HG03095 (cell line): Measurements from ENCODE around the gene ZNF606.
"Not testable (repeated sequence)": the region's sequence is repeated elsewhere in the genome, so short reads cannot be mapped to it uniquely, and the experiment has no call there.

ENCODE experiments used
- ATAC-seq: cut with Tn5 transposase; IDR thresholded peaks from one replicate; pipeline ENCODE4 v1.9.1; 2021; ENCODE audit warnings: moderate library complexity; ENCODE audit not compliant: unreplicated experiment

The ZNF606 gene

DNA sequence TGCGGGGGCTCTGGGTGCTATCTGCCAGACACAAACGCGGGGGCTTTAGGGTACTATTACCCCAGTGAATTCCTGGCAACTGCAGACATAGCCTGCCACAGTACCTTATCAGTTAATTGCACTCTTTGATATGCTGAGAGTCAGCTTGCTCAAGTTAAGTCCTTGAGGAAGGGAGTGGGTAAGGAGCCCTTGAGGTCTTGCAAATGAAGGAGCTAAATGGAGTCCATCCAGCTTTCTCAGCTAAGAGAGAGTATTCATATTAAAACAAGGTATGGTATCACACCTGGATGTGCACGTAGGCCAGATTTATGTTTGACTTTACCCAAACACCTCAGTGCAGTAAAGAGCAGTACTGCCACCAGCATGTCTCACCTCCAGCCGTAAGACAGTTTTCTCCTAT is 11.5 kb upstream of the ZNF606 start:
- ATAC-seq, result no peak

DNA sequence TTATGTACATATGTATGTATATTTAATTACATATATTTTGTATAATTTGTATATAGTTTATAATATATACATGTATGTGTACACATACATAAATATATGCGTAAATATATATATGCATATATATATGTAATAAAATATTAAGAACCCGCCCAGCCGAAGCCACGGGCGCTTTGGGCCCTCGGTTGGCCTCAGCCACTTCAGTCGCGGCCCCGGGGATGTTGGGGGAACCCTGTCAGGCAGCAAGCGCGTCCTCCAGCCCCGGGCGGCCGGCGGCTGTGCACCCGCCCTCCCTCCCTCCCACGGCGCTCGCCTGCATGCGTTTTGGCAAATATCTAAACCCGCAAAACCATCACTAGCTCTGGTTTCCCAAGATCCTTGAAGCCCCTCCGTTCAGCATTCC is 7.9 kb upstream of the ZNF606 start:
- ATAC-seq, result no peak

DNA sequence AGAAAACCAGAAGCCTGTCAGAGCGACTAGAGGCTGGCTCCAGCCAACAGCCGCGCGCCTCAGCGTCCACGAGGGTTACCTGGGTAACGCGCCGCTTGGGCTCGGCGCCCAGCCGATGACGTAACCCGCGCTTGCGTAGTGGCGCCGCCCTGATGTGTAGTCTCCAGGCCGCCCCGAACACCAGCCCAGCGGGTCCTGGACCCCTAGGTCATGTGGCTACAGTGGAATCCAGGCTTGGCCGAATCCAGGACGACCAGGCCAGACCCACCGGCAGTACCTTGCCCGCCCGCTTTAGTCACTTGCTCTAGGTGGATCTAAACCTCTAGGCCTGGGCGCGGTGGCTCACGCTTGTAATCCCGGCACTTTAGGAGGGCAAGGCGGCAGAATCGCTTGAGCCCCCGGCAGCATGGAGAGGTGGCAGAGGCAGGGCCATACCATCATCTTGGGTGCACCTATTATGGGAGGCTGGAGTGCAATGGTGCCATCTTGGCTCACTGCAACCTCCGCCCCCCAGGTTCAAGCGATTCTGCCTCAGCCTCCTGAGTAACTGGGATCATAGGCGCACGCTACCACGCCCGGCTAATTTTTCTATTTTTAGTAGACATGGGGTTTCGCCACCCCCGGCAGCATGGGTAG is 7.2 kb upstream of the ZNF606 start:
- no peak for ATAC-seq

DNA sequence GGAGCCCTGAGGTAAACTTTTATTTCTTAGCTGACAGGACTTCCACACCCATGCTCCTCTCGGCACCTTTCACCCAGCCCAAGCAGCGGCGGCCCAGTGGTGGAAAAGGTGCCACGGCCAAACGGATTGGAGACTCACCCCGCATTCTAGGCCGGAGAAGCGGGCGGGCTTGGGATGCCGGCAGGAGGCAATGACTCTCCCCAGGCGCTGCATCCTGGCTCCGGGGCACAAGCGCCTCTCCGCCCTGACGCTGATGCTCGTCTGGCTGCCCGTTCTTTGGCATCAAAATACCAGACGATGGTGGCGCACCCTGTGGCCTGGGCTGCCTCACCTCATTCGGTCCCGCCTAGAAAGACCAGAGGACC is 6.7 kb upstream of the ZNF606 start:
- ATAC-seq, result no peak

DNA sequence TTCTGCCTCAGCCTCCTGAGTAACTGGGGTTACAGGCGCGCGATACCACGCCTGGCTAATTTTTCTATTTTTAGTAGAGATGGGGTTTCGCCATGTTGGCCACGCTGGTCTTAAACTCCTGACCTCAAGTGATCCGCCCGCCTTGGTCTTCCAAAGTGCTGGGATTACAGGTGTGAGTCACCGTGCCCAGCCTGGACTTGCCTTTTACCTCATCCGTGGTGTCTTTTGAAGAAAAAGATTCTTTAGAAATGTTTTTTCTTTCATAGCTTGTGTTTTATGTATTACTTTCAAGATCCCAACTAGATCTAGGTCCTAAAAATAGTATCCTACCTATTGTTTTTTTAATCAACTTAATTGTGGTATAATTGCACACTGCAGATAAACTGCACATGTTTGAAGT is 6.3 kb upstream of the ZNF606 start:
- ATAC-seq, result not testable (repeated sequence)

DNA sequence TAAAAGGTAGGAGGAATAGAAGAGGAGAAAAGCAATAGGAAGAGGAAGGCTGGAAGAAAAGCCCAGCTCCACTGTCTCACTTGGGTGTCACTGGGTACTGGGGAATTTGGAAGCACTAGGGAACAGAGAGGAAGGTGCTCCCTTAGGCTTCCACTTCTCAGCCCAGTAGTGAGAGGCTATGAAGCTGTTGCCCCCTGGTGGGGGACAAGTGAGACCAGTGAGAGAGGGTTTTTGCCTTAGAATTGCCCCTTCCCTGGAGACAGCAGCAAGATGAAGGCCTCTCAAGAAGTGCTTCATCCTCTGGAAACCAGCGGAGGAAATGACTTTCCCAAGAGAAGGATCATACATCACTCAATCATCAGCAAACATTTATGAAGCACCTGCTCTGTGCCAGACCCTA is 4.7 kb upstream of the ZNF606 start:
- ATAC-seq, result no peak

DNA sequence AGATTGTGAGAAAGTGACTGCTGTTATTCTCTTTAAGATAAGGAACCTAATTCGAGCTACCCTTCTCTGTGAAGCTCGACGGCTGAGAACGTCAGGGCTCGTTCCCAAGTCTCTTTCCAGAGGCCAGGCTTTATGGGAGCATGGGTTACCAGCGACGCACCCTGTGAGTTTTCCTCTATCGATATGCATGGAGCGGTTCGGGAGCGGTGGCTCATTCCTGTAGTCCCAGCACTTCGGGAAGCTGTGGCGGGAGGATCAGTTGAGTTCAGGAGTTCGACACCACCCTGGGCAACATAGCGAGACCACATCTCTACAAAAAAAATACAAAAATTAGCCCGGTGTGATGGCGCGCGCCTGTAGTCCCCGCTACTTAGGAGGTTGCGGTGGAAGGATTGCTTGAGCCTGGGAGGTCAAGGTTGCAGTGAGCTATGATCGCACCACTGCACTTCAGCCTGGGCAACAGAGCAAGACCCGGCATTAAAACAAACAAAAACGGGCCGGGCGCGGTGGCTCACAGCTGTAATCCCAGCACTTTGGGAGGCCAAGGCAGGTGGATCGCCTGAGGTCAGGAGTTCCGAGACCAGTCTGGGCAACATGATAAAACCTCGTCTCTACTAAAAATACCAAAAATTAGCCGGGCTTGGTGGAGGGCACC is 681 bp upstream of the ZNF606 start:
- ATAC-seq, result no peak

DNA sequence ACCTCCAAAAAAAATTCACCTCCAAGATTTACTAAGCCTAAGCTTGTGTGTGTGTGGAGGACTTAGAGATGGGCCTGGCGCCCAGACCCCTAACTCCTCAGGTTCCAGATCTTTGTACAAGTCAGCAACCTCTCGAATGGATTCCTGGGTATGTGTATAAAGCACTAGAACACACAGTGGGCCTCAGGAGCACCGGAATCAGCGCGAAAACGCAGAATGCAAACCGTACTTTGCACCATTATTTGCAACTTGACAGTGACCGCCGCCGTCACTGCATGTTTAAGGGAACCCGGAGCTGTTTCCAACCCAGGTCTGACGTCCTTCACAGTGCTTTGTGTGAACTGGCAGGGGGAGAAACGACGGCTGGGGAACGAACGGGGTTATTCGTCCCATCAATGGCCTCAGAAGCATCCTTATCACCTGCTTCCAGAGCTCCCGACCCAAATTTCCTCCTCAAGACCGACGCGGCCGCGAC is 688 bp downstream of the ZNF606 start:
- no peak for ATAC-seq

DNA sequence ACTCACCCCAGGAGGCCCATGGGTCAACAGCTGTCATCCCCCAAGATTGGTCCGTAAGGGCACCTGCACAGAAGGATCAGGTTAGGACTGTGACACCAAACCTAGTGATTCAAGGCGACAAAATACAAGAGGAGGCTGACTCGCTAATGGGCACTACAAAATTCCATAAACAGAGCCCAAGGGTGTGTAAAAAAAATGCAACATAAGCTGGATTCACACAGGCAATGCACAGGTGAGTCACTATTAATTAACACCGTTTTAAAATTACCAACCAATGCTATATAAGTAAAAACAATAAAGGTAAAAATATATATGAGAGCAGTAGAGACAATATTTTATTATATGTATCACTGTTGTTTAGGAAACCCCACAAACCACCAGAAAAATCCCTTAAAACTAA is 1.9 kb downstream of the ZNF606 start:
- ATAC-seq, result no peak

DNA sequence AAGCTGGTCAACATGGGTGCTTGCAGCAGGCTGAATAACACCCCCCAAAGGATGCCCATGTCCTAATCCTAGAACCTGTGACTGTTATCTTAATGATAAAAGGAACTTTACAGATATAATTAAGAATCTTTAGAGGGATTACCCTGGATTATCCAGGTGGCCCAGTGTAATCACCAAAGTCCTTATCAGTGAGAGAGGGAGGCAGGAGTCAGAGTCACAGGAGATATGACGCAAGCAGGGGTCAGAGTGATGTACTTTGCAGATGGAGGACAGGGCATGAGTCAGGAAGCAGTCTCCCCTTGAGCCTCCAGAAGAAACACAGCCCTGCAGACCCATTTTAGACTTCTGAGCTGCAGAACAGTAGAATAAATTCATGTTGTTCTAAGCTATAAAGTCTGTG is 9.8 kb downstream of the ZNF606 start:
- ATAC-seq, result no peak

DNA sequence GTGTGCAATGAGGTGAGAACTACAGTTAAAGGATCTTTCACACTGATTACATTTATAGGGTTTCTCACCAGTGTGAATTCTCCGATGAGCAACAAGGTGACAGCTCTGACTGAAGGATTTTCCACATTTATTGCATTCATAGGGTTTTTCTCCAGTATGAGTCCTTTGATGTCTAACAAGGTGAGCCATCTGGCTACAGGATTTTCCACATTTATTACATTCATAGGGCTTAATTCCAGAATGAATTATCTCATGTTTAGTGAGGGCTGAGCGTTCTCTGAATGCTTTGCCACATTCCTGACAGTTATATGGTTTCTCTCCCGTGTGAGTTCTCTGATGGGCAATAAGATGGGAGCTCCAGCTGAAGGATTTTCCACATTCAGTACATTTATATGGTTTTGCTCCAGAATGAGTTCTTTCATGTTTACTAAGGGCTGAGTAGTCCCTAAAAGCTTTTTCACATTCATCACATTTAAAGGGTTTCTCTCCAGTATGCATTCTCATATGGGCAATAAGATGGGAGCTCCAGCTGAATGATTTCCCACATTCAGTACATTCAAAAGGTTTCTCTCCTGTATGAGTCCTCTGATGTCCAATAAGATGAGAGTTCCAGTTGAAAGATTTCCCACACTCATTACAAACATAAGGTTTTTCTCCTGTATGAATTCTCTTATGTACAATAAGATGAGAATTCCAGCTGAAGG is 23.9 kb downstream of the ZNF606 start:
- no peak for ATAC-seq

DNA sequence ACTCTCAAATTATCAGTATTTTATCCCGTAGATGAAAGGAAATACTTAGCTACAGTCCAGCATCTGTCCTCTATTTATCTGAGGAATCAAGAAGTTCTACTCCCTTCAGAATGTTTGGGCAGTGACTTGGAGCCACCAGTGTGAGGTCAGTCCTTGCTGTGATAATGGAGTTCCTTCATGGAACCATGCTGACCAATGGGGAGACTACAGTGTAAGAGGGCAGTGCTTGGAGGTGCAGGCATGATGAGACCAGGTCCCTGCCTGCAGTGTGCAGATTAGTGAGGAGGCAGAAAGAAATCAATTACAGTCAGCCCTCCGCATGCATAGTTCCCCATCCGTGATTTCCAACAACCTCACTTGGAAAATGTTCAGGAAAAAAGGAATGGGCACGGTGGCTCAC is 28.2 kb downstream of the ZNF606 start, which contains the start of gene C19orf18:
TSS of gene C19orf18 (minus strand) at position 101 of the 400 bp plus-strand sequence. CDS start 102 bp downstream, outside the sequence.
- no peak for ATAC-seq

DNA sequence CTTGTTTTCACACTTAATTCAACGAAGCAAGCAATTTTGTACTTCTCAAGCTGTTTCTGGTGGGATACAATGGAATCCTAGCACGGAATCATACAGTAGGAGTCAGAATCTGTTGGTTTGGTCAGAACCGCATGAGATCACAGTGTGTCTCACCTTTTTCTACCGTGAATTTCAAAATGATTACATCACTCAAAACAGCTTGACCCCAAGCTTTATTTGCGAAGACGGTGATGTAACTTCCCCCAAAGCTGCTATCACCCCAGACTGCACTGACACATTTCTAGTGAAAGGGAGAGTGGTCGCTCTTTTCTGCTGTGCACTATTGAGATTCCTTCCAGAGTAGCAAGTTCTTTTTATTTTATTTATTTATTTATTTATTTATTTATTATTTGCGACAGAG is 37.9 kb downstream of the ZNF606 start:
- no peak for ATAC-seq

DNA sequence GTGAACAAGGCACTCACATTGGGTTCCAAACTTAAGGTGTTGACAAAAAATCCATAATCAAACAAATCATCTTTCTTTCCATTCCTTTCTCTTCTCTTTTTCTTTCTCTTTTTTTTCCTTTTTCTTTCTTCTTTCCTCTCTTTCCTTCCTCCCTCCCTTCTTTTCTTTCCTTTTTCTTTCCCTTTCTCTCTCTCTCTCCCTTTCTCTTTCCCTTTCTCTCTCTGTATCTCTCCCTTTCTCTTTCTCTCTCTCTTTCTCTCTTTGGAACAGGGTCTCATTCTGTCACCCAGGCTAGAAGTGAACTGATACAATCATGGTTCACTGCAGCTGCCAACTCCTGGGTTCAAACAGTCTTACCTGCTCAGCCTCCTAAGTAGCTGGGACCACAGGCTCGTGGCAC is 40.8 kb downstream of the ZNF606 start:
- ATAC-seq, result no peak

DNA sequence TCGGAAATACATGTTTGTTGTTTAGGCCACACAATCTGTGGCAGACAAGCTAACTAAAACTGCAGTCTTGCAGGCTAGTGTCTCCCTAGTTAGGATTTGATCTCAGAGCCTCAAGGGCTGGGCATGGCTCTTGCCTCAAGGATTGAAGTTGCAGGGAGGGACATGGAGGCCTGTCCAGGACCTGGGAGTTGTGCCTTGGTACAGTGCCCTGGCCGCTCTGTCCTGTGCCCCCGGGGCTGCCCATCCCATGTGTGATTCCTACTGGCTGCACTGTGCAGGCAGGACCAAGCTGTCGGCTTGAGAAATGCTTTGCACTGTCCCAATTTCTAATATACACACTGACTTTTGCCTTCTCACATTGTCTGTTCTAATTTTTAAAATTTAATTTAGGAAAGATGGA is 47.6 kb downstream of the ZNF606 start:
- ATAC-seq, result no peak

DNA sequence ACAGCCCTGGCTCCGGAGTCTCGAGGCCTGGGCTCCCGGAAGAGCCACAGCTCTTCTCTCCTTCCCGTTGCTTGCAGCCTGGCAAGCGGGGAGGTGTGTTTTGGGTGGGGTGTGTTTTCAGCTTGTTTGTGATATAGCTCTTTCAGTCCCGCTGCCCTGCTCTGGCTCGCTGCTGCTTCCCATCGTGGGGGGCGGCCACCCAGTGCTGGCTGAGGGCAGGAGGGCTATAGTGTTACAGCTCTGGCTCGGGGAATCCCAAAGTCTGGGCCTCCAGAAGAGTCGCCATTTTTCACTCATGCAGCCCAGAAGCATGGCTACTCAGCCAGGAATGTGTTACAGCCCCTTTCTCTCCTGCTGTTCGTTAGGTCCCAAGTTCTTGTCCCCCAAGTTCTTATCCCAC is 52.9 kb downstream of the ZNF606 start:
- no peak for ATAC-seq

DNA sequence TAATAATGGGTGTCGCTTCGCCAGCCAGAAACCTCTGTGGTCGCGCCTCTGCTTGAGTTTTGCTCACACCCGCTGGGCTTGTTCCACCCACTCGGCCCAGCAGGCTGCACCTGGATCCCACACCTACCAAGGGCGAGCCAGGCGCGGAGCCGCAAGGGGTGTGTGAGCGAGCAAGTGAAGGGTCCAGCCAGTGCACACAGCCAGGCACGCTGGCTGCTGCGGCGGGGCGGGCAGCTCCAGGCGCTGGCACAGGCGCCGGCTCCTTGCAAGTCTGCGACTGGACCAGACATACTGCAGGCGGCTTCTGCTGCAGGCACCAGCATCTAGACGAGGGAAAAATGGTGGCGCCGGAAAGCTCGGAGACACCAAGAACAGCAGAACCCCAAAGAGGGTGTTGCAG is 53.3 kb downstream of the ZNF606 start:
- no peak for ATAC-seq

DNA sequence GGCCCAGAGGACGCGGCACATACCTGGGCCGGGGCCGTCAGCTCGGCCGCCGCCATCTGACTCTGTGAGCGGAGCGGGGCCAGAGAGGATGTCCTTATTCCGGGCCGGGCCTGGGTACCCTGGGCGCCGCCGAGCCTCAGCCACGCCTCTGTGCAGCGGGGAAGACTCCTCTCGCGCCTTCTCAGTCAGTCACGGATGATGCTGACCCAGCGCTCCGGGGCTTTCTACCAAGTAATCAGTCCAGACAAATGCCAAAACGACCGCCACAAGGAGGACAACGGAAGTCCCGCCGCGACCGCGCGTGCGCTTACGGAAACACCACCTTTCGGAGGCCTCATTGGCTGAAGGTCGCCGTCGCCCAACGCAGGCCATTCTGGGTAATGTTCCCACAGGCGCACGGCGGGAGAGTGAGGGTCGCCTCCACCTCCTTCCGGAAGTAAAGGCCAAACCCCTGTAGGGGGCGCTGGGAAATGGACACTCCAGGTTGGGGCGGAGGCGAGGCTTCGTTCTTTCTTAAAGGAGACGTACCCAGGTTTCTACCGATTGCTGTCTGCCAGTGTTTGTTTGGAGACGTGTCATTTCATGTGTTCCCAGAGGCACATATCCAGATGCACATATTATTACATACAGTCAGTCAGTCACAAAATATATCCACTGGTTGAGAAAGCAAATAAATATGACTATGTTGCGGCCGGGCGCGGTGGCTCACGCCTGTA is 55.0 kb downstream of the ZNF606 start, which contains the start of gene ZNF256:
TSS of gene ZNF256 (minus strand) at position 288 of the 716 bp plus-strand sequence. CDS start at position 56, 232 bp downstream.
- ATAC-seq, result peak; percentile 69

DNA sequence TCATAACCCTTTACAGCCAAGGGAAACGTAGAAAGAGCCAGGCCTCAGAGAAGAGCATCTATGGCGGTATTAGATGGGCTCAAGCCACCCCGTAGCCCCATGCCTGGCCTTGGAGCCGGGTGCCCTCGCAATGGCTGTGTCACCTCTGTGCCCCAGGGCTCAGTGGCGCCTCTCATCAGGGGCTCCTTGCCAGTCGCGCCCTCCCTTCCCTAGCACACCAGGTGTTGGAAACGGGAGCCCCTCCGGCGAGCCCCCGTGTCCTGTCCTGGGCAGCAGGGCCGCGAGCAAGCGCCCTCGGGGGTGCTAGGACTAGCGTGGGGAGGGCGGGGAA is 55.6 kb downstream of the ZNF606 start:
- no peak for ATAC-seq

DNA sequence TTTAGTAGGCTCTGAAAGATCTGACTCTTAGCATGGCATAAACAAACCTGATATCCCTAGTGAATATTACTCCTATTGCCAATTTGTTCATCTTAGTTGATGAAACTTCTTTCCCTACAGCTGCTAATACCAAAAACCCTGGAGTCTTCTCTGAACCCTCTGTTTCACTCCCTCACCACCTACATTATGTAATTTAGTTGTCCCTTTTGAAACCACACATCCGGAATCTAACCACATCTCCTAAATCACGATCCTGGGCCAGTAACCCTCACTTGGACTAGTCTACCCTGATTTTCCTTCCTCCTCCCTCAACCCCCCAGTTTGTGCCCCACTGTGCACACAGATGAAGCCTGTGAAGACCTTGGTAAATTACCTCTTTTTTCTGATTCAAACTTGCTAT is 56.3 kb downstream of the ZNF606 start:
- no peak for ATAC-seq

DNA sequence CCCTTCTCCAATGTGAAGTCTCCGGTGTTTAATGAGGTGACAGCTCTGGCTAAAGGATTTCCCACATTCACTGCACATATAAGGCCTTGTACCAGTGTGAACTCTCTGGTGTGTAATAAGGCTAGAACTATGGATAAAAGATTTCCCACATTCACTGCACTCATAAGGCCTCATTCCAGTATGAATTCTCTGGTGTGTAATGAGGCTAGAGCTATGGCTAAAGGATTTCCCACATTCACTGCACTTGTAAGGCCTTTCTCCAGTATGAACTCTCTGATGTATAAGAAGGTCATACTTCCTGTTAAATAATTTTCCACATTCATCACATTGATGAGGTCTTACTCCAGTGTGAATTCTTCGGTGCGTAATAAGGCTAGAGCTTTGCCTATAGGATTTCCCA is 61.0 kb downstream of the ZNF606 start:
- ATAC-seq, result no peak

DNA sequence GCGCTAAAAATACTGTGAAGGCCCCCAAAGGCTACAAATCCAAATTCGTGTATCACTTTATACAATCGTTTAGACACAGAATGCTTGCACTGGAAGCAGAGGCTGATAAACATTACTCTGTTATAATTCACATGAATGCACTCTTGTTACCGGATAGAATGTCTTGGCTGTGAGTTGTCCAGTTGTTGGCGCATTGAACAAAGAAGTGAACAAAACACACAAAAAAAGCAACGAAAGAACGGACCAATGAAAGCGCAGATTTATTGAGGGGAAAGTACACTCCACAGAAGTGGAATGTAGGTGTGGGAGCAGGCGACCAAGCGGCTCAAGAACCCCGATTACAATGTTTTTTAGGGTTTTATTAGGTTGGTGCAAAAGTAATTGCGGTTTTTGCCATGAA is 66.9 kb downstream of the ZNF606 start:
- ATAC-seq, result no peak
